GM12891 (cell line): ENCODE measurements around the gene MKLN1.

Source experiments
- PAX5 ChIP-seq: IDR thresholded peaks from 2 replicates; pipeline ENCODE4 v1.6.1; 2011; ENCODE audit warnings: low read length, moderate library complexity, mild to moderate bottlenecking; ENCODE audit not compliant: insufficient read depth, severe bottlenecking
- POLR2A ChIP-seq: IDR thresholded peaks from 2 replicates; pipeline ENCODE4 v1.6.1; 2011; ENCODE audit warnings: low read depth, low read length, control low read depth
- POLR2AphosphoS5 ChIP-seq: IDR thresholded peaks from 2 replicates; pipeline ENCODE4 v1.6.1; 2011; ENCODE audit warnings: low read depth, low read length, control low read depth
- POU2F2 ChIP-seq: IDR thresholded peaks from 2 replicates; pipeline ENCODE4 v1.6.1; 2011; ENCODE audit warnings: low read depth, mild to moderate bottlenecking, control low read depth, low read length, moderate library complexity
- SPI1 ChIP-seq: IDR thresholded peaks from 2 replicates; pipeline ENCODE4 v1.6.1; 2011; ENCODE audit warnings: low read depth, low read length, control low read depth
- TAF1 ChIP-seq: IDR thresholded peaks from 2 replicates; pipeline ENCODE4 v1.6.1; 2011; ENCODE audit warnings: low read depth, low read length, control low read depth

DNA sequence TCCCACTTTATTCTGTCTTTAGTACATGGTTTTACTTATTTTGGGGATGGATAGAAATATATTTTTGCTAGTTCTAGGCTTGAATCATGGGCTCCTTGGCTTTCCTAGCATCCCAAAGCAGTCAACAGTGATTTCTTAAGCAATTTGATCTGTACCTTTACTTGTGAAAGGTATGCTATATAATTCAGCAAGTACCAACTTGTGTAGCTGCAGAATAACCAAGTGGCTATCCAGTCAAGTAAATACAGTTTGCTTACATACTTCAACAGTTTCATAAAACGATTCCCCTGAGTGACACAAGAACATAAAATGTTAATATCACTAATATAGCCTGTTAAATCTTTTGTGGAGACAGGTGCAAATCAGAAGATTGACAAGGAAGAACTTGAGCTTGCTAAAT, 161.5 kb downstream of the MKLN1 start:
- no peak for TF ChIP-seq POLR2A
- no peak for TF ChIP-seq POU2F2
- TF ChIP-seq TAF1 = no peak
- TF ChIP-seq POLR2AphosphoS5 = no peak
- TF ChIP-seq PAX5 = no peak
- TF ChIP-seq SPI1 = no peak
